GM12872 (cell line): ENCODE results near the gene ARHGEF9.

Source experiments
- CTCF ChIP-seq: IDR thresholded peaks from 3 replicates; pipeline ENCODE4 v1.5.1; 2011; ENCODE audit warnings: low read depth, mild to moderate bottlenecking, low read length, moderate library complexity; ENCODE audit not compliant: insufficient read depth

ARHGEF9 gene

GRCh38 chrX:63585936-63586335 is 199.1 kb downstream of the ARHGEF9 start:
- no peak for TF ChIP-seq CTCF
